Measurements from ENCODE around the gene NDUFS3.
"Not testable (repeated sequence)": the region's sequence is repeated elsewhere in the genome, so short reads cannot be mapped to it uniquely, and the experiment has no call there.

Gene NDUFS3

GRCh38 chr11:47534704-47535251, 44.1 kb upstream of the NDUFS3 start:
- no peak for TF ChIP-seq CTCF (IDR thresholded peaks at IDR 0.05; ENCODE audit: extremely low read depth, insufficient read depth, missing control alignments)
- in situ Hi-C loops (cut with MboI; ENCODE audit: low pct_unique_long_range_greater_than_20kb, low sequenced_read_pairs, unreplicated experiment) = no loop called here
- DNase-seq (ENCODE audit: low spot score) = no peak

- in situ Hi-C loops (cut with MboI; ENCODE audit: low pct_unique_long_range_greater_than_20kb, low sequenced_read_pairs, unreplicated experiment) = no loop called here
- TF ChIP-seq CTCF (IDR thresholded peaks at IDR 0.05; ENCODE audit: extremely low read depth, insufficient read depth, missing control alignments) = no peak
- no peak for DNase-seq (ENCODE audit: low spot score)
Measured at GRCh38 chr11:47536915-47537314, 42.0 kb upstream of the NDUFS3 start.

DNA sequence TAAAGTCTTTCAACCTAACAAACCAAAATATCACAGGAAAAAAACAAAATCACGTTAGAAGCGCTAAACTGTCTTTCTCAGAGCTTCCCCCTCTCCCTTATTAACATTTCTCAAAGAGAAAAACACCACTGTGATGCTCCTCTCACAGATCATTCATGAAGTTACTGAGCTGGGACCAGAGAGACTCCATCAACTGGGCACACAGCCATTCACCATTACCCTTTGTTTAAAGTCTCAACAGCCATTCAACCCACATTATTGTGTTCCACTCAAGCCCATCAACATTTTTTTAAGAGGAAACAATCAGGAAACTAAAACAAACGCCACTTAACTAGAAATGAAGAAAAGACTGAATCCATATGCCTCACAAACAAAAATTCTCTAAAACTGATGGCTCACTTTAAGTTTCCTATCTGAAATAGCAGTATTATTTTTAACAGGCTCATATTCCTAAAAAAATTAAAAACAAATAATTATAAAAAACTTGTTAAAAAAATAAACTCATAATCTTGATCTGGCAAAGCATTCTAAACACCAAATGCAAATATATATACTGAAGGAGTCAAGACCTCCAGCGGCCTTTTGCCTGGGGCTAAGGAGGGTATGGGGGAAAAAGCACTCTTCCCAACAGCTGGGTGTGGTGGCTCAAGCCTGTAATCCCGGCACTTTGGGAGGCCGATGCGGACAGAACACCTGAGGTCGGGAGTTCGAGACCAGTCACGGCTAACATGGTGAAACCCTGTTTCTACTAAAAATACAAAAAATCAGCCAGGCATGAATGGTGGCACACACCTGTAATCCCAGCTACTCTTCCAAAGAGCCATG, 39.9 kb upstream of the NDUFS3 start:
- no peak for TF ChIP-seq CTCF (IDR thresholded peaks at IDR 0.05; ENCODE audit: extremely low read depth, insufficient read depth, missing control alignments)
- no peak for DNase-seq (ENCODE audit: low spot score)
- in situ Hi-C loops (cut with MboI; ENCODE audit: low pct_unique_long_range_greater_than_20kb, low sequenced_read_pairs, unreplicated experiment) = no loop called here

DNA sequence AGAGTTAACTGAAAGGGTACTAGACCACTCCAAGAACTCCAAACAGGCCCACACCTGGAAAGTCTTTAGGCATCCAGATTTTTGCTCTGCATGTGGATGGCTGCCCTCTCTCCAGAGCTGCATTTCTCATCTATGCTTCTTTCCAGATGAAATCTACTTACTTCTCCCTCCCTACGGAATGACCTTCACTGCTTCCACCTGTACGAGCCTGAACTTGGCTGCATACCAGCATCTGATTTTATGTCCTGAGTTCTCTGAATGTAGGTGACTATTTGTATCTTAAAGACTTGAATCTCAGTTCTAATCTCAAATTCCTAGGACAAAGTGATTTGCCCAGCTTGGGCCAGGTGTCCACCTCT, 39.2 kb upstream of the NDUFS3 start:
- TF ChIP-seq CTCF (IDR thresholded peaks at IDR 0.05; ENCODE audit: extremely low read depth, insufficient read depth, missing control alignments) = no peak
- no peak for DNase-seq (ENCODE audit: low spot score)
- in situ Hi-C loops (cut with MboI; ENCODE audit: low pct_unique_long_range_greater_than_20kb, low sequenced_read_pairs, unreplicated experiment) = no loop called here

- no peak for TF ChIP-seq CTCF (IDR thresholded peaks at IDR 0.05; ENCODE audit: extremely low read depth, insufficient read depth, missing control alignments)
- no peak for DNase-seq (ENCODE audit: low spot score)
- in situ Hi-C loops (cut with MboI; ENCODE audit: low pct_unique_long_range_greater_than_20kb, low sequenced_read_pairs, unreplicated experiment) = no loop called here
Measured at GRCh38 chr11:47541070-47541469, 37.8 kb upstream of the NDUFS3 start.

- in situ Hi-C loops (cut with MboI; ENCODE audit: low pct_unique_long_range_greater_than_20kb, low sequenced_read_pairs, unreplicated experiment) = no loop called here
- no peak for TF ChIP-seq CTCF (IDR thresholded peaks at IDR 0.05; ENCODE audit: extremely low read depth, insufficient read depth, missing control alignments)
- DNase-seq (ENCODE audit: low spot score) = no peak
Measured at GRCh38 chr11:47545298-47545697, 33.6 kb upstream of the NDUFS3 start.

GRCh38 chr11:47546274-47546673, 32.6 kb upstream of the NDUFS3 start:
- DNase-seq (ENCODE audit: low spot score); in situ Hi-C loops (cut with MboI; ENCODE audit: low pct_unique_long_range_greater_than_20kb, low sequenced_read_pairs, unreplicated experiment): not testable (repeated sequence)
